NCI-H1694 treated with DMSO at 0.1 percent for 48 hours (cell line): Measurements from ENCODE around the gene ZNF764.
"Not testable (repeated sequence)": the region's sequence is repeated elsewhere in the genome, so short reads cannot be mapped to it uniquely, and the experiment has no call there.

ENCODE experiments used
- DNase-seq: peaks from one replicate; lab custom pipeline; 2025; lab: John Stamatoyannopoulos, UW

The ZNF764 gene

GRCh38 chr16:30548416-30549253 is 9.5 kb downstream of the ZNF764 start:
- no peak for DNase-seq

- no peak for DNase-seq
These were observed 12.1 kb downstream of the ZNF764 start for GRCh38 chr16:30546115-30546514.

- no peak for DNase-seq
These were observed 15.1 kb downstream of the ZNF764 start for GRCh38 chr16:30543067-30543466.

- DNase-seq, result no peak
These were observed 16.5 kb downstream of the ZNF764 start for GRCh38 chr16:30541502-30542329.

- not testable (repeated sequence) for DNase-seq
These were observed 17.2 kb downstream of the ZNF764 start for GRCh38 chr16:30540916-30541464.

- not testable (repeated sequence) for DNase-seq
These were observed 18.1 kb downstream of the ZNF764 start for GRCh38 chr16:30539986-30540526.

GRCh38 chr16:30539000-30539964 is 18.9 kb downstream of the ZNF764 start:
- no peak for DNase-seq

- not testable (repeated sequence) for DNase-seq
These were observed 21.7 kb downstream of the ZNF764 start for GRCh38 chr16:30536391-30537024.

- peak; percentile 30 for DNase-seq
These were observed 22.4 kb downstream of the ZNF764 start for GRCh38 chr16:30535777-30536190.

- no peak for DNase-seq
These were observed 22.9 kb downstream of the ZNF764 start for GRCh38 chr16:30535106-30535776.

- peak; percentile 54 for DNase-seq
These were observed 23.6 kb downstream of the ZNF764 start, which contains the start of gene ZNF747 for GRCh38 chr16:30534368-30535105. Gene ZNF747, minus strand, starts transcription at chr16:30534858. Its CDS starts 179 bp downstream, at chr16:30534679.

GRCh38 chr16:30533748-30534367 is 24.3 kb downstream of the ZNF764 start:
- no peak for DNase-seq

- no peak for DNase-seq
These were observed 25.0 kb downstream of the ZNF764 start for GRCh38 chr16:30533146-30533522.

- no peak for DNase-seq
These were observed 25.7 kb downstream of the ZNF764 start for GRCh38 chr16:30532285-30533145.

GRCh38 chr16:30530163-30531037 is 27.8 kb downstream of the ZNF764 start:
- no peak for DNase-seq

GRCh38 chr16:30528799-30529457 is 29.2 kb downstream of the ZNF764 start:
- no peak for DNase-seq
